Measurements from ENCODE around the gene STK32C.

DNA sequence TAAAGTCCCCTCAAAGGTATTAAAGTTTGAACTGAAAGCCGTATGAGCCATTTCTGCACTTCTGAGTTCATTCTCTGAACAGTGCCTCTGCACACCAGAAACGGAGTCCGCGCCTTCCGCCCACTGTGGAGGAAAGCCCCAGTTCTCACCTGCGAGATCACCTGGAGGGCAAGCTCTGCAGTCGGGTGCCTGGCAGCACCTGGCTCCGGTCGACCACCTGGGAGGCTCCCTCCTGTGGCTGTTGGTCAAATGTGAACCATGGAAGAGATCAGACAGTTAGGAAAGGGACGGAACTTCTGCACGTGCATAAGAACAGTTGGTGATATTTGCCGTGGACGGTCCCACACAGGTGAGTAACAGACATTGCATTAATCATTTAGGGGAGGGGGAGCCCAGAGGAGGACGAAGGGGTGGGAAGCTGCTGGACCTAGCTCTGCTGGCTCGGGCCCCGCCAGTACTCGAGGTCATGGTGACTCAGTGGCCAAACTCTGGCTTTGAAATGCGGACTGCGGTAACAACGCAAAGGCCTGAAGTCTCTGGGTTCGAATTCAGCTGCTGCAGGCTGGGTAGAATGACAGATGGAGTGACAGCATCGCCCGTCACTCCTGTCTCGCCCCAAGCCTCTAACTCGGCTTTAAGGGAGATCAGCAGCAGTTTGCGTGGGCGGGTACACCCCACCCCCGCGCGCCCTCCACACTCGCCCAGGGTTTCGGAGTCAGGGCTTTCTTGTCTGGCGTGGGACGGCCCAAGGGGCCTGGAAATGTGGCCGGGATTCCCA lies 122.7 kb downstream of the STK32C start:
- TF ChIP-seq CTCF (IDR thresholded peaks at IDR 0.05) (no peak), POLR2A (IDR thresholded peaks at IDR 0.05) (no peak)

All from tibial nerve (tissue), 3 donors.